CD4-positive, alpha-beta T cell treated with Interleukin-12 subunit alpha and Interleukin-12 subunit beta, for 1 hour (primary cell): ENCODE results near the gene GID4.
A peak's percentile ranks its signal among the peaks of the same experiment; 100 is the strongest.

ENCODE experiments used
- DNase-seq: peaks from one replicate; pipeline ENCODE4 v3.0.0-alpha.2; 2020

GID4 gene

DNA sequence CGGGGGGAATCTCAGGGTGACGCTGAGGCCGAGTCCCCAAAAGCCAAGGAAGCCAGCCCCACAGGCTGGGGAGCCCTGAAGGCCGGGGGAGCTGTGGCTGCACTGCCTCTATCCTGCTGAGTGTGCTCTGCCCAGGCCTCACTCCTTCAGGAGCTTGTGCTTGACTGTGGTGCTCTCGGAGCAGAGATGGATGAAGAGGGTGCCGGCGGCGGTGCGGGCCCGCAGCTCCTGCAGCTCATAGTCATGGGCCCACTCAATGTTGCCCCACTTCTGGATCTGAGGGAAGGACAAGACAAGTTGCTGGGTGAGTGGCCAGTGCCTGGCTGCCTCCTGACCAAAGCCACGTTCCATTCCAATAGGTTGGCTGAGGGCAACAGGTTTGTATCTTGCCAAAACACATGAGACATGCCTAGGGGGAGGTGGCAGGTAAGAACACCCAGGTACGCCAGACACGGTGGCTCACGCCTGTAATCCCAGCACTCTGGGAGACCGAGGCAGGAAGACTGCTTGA lies 20.7 kb upstream of the GID4 start:
- DNase-seq: no peak

- DNase-seq: no peak
Observed at GRCh38 chr17:18019838-18020154, 19.4 kb upstream of the GID4 start.

- DNase-seq: no peak
Observed at GRCh38 chr17:18020971-18021370, 18.2 kb upstream of the GID4 start.

DNA sequence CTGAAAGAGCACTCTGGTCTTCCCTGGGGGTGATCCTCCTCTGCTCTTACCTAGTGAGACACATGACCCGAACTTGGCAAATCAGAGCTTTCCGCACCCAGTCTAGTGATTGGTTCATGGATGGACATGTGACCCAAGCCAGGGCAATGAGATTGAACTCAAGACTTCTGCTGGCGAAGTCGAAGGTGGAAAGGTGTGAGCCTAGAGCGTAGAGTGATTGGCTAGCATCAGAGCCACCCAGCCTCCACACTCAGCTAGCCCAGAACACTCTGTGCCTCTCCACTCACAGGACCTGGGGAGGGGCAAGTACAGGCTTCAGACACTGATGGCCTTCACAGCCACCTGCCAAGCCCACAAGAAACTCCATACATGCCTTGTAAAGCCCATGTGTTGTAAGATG lies 17.8 kb upstream of the GID4 start:
- DNase-seq: no peak

DNA sequence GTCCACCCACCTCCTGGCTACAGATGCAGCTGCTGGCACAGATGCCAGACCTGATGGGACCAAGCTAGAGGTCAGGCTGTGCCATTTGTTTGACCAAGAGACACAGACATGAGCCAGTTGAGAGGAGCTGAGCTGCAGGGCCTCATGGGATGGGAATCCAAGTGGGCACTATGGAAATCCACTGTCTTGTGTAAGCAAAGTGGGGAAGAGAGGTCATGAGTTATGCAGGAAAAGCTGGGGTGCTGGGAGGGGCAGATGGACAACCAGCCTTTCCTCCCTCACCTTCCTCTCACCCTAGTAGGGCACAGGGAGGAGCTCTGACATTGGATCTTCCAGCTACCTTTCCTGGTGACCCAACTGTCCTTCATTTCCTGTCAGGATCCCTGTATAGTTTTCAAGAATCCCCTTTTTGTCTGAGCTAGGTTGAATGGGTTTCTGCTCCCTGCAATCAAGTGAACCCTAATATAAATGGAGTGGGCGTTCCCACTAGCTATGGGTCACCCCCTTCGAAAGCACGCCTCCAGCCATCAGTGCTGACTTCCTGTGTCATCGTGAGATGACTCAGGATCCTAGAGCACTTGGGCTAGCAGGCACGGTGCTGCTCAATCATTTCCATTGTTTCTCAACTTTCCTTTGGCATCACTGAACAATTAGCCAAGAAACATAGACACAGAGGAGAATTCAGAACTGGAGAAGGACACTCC lies 13.8 kb upstream of the GID4 start:
- peak; percentile 16 for DNase-seq

GRCh38 chr17:18025945-18026776 lies 13.0 kb upstream of the GID4 start:
- peak; percentile 33 for DNase-seq

DNA sequence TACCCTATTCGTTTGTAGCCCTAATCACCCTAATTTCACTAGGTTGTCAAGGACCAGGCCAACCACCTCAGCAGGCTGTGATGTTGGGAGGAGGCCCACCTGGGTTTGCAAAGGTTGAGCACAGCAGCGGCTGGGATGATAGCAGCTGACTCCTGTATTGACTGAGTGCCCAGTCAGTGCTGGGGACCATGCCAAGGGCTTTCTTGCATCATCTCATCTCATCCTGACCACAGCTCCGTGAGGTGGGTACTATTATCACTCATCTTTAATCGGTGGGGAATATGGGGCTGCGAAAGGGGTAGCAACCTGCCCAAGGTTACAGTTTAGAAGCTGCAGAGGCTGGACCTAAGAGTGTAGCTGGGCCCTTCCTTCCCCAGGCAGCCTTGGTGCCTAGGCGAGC lies 11.9 kb upstream of the GID4 start:
- DNase-seq: no peak

GRCh38 chr17:18028114-18028951 lies 10.9 kb upstream of the GID4 start:
- no peak for DNase-seq

- DNase-seq: no peak
Observed at GRCh38 chr17:18028952-18029540, 10.2 kb upstream of the GID4 start.

DNA sequence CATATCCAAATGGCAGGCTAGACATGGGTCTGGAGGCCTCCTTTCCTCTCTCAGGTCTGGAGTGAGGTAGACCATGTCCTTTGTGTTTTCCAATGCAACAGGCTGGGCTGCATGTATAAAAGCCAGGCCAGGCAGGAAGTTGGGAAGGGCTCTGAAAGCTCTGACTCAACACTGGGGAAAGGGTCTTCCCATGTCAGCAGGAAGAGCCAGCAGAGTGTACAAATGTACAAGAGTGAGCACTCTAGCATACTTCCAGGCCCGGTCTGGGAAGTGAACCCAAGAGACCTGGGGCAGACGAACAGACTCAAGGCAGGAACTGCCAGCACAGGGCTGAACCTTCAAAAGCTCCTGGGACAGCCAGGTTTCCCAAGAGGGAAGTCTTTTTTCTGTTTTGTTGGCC lies 7.3 kb upstream of the GID4 start:
- no peak for DNase-seq

- DNase-seq: peak; percentile 82
Observed at GRCh38 chr17:18033442-18034099, 5.6 kb upstream of the GID4 start.

GRCh38 chr17:18035704-18036103 lies 3.5 kb upstream of the GID4 start:
- DNase-seq: no peak

DNA sequence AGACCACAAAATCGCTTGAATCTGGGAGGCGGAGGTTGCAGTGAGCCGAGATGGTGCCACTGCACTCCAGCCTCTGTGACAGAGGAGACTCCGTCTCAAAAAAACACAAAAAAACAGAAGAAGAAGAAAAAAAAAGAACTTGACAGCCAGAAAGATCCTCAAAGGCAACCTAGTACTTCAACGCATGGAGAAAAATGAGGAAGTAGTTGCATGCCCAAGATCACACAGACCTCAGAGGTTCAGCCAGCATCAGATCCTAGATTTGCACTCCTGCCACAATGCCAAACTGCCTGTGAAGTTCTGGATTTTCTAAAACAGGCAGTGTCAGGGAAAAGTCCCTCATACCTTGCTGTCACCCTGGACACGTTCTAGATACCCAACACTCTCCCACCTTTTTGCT lies 1.7 kb upstream of the GID4 start:
- DNase-seq: no peak

DNA sequence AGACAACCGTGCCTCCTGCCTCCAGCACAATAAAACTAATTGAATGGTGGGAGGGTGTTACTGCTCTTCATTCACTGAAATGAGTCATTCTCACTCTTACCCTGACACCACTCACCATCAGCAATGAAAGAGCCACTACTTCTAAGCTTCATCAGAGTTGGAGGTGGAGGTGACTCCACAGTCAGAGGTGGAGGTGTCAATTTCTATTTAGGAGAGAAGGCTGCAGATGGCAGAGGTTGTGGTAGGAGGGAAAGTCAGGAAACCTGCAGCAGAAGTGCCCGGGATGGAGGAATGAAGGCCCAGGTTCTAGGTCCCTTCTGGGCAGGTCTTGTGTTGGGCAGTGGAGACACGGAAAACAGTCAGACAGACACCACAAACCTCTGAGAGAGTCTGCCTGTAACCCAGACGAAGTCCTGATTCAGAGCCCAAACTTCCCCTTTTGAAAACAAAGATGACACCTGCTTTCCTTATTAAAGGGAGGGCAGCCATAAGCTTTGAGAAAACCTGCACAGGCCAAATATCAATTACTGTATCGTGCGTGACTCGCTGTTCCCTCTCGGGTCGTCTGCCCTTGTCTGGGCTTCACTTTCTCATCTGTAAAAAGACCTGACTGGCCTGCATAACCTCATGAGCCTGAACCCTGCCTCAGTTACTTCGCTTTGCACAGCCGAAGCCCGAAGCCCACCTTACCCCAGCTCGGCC lies 908 bp upstream of the GID4 start:
- DNase-seq: peak; percentile 20

- DNase-seq: no peak
Observed at GRCh38 chr17:18039535-18040260, 490 bp downstream of the GID4 start.

GRCh38 chr17:18040261-18040858 lies 1.2 kb downstream of the GID4 start:
- DNase-seq: no peak

DNA sequence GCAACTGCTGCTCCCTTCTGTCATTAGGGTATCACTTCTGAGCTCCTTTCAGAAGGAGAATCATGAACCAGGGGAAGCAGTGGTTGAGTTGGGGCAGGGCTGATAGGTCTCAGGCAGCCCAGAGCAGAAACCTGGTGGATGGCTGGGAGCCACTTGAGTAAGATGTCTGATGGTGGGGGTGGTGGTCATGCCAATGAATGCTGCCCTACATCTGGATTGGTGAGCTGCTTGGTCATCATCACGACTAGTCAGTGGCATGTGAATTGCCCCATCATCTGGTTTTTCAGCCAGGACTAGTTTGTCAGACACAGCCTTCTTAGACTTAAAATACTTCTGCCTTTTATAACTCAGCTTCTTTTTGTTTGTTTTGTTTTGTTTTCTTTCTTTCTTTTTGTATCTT lies 2.6 kb downstream of the GID4 start:
- DNase-seq: no peak

DNA sequence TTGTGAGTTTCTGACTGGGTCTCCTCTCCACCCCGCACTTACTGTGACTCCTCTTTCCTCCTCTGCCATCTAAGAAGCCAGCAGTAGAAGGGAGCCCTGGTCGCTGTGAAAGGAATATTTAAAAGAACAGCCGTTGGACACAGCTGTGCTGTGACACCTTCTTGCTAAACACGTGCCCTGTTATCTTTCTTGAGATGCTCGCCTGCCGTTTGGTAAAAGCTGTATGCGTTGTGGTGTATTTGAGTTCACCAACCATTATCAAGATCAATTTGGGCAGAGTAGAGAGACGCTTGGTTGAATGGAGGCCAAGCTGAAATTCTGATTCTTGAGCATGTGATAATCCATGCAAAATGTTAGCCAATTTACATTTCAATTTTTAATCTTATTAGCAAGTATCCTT lies 3.8 kb downstream of the GID4 start:
- no peak for DNase-seq

DNA sequence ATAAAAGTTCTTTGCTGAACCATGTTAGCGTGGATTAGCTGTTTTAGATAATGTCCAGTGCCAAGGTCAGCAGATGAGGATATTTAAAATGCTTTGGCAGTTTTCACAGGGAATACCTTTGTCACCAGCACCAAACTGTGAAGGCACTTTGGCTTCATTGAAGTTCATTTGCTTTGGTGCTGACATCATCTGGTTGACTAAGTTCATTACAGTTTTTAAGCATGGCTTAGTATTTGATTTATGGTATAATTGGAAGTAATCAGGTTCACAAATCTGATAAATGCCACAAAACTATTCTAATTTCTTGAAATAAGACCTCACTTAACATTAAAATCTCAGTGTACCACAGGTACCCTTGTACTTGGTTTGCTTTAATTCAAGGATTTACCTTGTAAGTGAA lies 4.3 kb downstream of the GID4 start:
- DNase-seq: peak; percentile 15

DNA sequence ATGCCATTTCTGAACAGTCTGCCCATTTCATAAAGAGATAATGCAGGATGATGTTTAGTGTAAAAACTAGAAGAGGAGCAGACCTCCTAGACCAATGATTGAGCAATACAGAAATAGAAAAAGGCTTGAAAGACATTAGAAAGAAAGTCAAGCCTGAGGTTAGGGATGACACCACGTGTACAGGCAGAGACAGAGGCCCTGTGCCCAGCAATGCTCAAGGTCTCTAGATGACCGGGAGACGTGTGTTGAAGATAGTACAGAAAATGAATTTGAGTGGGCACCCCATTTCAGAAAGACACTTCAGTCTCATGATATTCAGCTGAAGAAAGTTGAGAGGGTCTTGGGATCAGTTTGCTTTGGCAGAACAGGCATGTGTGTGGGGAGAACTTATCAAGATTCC lies 5.4 kb downstream of the GID4 start:
- DNase-seq: no peak
